ENCODE data around the gene UQCR10.

DNA sequence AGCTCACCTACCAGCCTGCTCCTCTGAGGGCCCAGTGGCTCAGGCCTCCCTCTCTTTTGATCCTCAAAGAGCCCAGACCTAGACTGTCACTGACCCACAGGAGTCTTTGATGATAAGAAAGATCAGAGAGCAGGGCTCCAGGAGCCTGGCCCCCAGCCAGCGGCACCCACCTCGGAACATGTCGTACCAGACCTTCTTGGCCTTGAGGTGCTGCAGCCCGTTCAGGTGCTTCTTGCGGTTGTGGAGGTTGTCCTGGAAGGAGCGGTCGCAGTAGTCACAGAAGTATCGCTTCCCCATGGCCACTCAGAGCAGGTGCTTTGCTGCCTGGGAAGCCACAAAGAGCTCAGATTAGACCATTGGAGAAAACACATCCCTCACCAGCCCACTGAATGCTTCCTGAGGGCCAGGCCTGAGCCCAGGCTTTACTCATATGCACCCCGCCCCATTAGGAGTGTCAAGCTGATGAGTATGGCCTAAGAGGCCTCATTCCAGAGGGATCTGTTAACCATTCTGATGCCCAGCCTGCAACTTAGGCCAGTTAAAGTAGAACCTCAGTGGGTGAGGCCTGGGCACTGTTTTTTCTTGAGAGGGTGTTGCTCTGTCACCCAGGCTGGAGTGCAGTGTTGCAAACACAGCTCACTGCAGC, 18.8 kb upstream of the UQCR10 start:
- TF ChIP-seq CTCF (IDR thresholded peaks at IDR 0.05; ENCODE audit: insufficient read depth, low read length) = no peak
- no peak for TF ChIP-seq GABPA (IDR thresholded peaks at IDR 0.05; ENCODE audit: low read depth)
- no peak for TF ChIP-seq POLR2AphosphoS5 (IDR thresholded peaks at IDR 0.05; ENCODE audit: low read depth)
